ENCODE data around the gene OCA2.
A peak's percentile ranks its signal among the peaks of the same experiment; 100 is the strongest.

Gene OCA2

DNA sequence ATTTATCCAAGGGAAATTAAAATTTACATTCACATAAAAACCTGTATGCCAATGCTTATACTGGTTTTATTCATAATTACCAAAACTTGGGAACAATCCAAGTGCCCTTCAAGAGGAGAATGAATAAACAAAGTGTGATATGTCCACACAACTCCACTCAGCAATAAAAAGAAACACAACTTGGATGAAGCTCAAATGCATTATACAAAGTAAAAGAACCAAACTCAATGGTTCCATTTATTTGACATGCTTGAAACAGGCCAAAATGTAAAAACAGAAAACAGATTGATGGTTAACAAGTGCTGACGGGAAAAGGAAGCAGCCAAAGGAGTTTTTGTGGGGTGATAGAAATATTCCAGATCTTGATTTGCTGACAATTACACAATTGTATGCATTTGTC is 23.5 kb downstream of the OCA2 start:
- Histone ChIP-seq H3K4me3 (ENCODE audit: extremely low read depth, insufficient read depth, low read length, poor library complexity, severe bottlenecking) (no peak overlapping the region), H3K9me3 (ENCODE audit: control insufficient read depth, low read length) (no peaks in the 10 kb centered on the region), H3K36me3 (ENCODE audit: control insufficient read depth, insufficient read depth, low read length) (no peaks in the 10 kb centered on the region), H3K4me1 (ENCODE audit: control insufficient read depth, insufficient read depth, low read length, poor library complexity, severe bottlenecking) (no peaks in the 10 kb centered on the region), H3K27ac (ENCODE audit: low read depth, low read length, severe bottlenecking) (no peak overlapping the region)
- WGBS, 2 experiments (ENCODE audit: insufficient coverage in 2 of 2) = no CpG with 5 or more reads among the region's 1 CpG

DNA sequence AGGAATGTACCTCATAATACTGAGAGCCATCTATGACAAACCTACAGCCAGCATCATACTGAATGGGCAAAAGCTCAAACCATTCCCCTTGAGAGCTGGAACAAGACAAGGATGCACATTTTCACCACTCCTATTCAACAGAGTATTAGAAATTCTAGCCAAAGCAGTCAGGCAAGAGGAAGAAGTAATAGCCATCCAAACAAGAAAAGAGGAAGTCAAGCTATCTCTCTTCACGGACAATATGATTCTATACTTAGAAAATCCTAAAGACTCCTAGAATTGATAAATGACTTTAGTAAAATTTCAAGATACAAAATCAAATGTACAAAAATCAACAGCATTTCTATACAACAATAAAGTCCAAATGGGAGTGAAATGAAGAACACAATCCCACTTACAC is 30.2 kb downstream of the OCA2 start:
- no CpG with 5 or more reads among the region's 1 CpG for WGBS, 2 experiments (ENCODE audit: insufficient coverage in 2 of 2)
- Histone ChIP-seq H3K4me3 (ENCODE audit: extremely low read depth, insufficient read depth, low read length, poor library complexity, severe bottlenecking) (no peak overlapping the region), H3K36me3 (ENCODE audit: control insufficient read depth, insufficient read depth, low read length) (no peaks in the 10 kb centered on the region), H3K9me3 (ENCODE audit: control insufficient read depth, low read length) (no peaks in the 10 kb centered on the region), H3K4me1 (ENCODE audit: control insufficient read depth, insufficient read depth, low read length, poor library complexity, severe bottlenecking) (no peaks in the 10 kb centered on the region), H3K27ac (ENCODE audit: low read depth, low read length, severe bottlenecking) (no peak overlapping the region)

DNA sequence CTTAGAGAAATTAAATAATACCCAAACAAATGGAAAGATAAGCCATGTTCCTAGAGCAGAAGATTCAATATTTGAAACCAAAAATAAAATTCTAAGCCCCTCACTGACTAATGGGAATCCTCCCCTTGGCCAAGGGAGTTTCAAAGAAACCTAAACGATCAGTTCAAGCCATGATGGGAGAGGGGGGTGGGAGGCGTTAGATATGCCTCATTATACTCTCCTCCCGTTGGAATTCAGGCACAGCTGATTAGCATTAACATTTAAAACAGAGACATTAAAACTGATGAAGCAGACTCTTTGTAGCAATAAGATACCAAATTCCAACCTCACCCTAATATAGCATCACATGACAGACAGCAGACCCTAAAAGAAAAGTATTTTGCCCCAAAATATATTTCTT is 32.9 kb downstream of the OCA2 start:
- no peaks in the 10 kb centered on the region for H3K36me3 ChIP-seq (ENCODE audit: control insufficient read depth, insufficient read depth, low read length)
- 20% methylated on average over 1 of the region's 3 CpGs; no CpG with 5 or more reads in 1 of the 2 experiments for WGBS, 2 experiments (ENCODE audit: insufficient coverage in 2 of 2)
- H3K4me1 ChIP-seq (ENCODE audit: control insufficient read depth, insufficient read depth, low read length, poor library complexity, severe bottlenecking) = no peaks in the 10 kb centered on the region
- no peaks in the 10 kb centered on the region for H3K9me3 ChIP-seq (ENCODE audit: control insufficient read depth, low read length)
- no peak overlapping the region for H3K4me3 ChIP-seq (ENCODE audit: extremely low read depth, insufficient read depth, low read length, poor library complexity, severe bottlenecking)
- H3K27ac ChIP-seq (ENCODE audit: low read depth, low read length, severe bottlenecking) = no peak overlapping the region

DNA sequence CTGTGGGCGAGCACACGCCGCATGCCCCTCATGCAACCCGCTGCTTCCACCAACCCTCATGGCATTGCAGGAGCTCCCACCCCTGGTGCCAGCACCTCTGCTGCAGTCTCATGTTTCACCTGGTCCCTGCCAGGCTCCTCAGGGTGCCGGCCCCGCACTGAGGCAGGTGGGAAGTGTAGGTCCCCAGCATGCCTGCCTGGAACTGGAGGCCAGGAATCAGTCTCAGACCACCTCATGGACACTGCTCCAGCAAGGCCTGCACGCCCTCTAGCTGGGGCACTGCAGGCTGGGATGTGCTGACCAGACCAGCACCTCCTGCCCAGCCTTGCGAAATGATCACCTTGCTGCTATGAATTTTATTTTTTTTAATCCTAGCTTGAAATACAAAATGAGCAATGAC is 39.1 kb downstream of the OCA2 start:
- H3K36me3 ChIP-seq (ENCODE audit: control insufficient read depth, insufficient read depth, low read length) = no peaks in the 10 kb centered on the region
- WGBS, 2 experiments (ENCODE audit: insufficient coverage in 2 of 2) = 89 to 100% methylated on average over 1 to 7 of the region's 8 CpGs
- no peaks in the 10 kb centered on the region for H3K9me3 ChIP-seq (ENCODE audit: control insufficient read depth, low read length)
- H3K4me1 ChIP-seq (ENCODE audit: control insufficient read depth, insufficient read depth, low read length, poor library complexity, severe bottlenecking) = peaks cover 6% of the 10 kb centered on the region
- no peak overlapping the region for H3K4me3 ChIP-seq (ENCODE audit: extremely low read depth, insufficient read depth, low read length, poor library complexity, severe bottlenecking)
- H3K27ac ChIP-seq (ENCODE audit: low read depth, low read length, severe bottlenecking) = no peak overlapping the region

DNA sequence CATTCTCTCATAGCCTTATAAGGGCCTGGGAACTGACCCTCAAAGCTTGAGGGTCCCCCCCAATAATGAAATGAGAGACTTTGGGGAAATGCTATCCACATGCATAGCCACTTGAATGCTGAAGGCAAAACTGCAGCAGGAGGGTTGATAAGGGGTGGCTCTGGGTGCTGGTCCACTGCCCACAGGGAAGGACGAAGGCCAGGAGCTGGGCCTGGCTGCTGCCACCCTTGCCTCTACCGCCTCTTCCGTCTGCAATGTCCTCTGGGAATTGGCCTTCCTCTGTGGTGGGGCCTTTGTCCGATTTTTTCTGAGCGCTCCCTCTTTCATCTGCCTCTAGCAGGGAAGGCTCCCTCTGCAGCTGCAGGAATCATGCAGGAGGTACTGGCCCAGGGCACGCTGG is 41.0 kb downstream of the OCA2 start:
- 87 to 95% methylated on average over 5 to 6 of the region's 6 CpGs for WGBS, 2 experiments (ENCODE audit: insufficient coverage in 2 of 2)
- Histone ChIP-seq H3K4me3 (ENCODE audit: extremely low read depth, insufficient read depth, low read length, poor library complexity, severe bottlenecking) (no peak overlapping the region), H3K9me3 (ENCODE audit: control insufficient read depth, low read length) (no peaks in the 10 kb centered on the region), H3K27ac (ENCODE audit: low read depth, low read length, severe bottlenecking) (no peak overlapping the region), H3K4me1 (ENCODE audit: control insufficient read depth, insufficient read depth, low read length, poor library complexity, severe bottlenecking) (peaks cover 6% of the 10 kb centered on the region), H3K36me3 (ENCODE audit: control insufficient read depth, insufficient read depth, low read length) (no peaks in the 10 kb centered on the region)

DNA sequence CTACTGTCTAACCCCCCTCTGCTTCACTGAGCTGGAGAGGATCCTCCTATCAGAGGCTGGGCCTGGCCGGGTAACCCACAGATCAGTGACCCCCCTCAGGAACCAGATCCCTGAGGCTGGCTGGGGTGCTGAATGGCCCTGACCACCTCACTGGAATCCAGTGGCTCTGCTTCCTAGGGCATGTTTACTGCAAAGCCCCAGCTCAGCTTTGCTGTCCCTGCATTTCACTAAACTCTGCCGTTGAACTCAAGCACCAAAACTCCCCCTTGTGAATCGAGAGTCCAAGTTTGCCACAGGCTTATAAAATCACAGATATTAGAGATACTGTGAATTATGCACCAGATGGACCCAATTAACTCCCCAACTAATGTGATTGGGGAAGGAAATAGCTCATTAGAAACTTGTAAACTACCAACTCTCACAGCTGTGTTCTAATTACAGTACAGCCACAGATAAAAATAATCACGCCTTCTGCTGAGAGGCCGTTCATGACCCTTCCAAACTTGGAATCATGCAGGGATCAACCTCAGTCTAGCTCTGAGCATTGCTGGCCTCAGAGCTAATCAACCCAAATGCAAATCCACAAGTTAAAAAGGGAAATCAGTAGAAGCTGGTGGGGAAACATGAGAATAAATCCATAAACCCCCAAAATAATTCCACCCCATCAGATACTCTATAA is 47.0 kb downstream of the OCA2 start:
- Histone ChIP-seq H3K4me3 (ENCODE audit: extremely low read depth, insufficient read depth, low read length, poor library complexity, severe bottlenecking) (no peak overlapping the region), H3K27ac (ENCODE audit: low read depth, low read length, severe bottlenecking) (no peak overlapping the region), H3K9me3 (ENCODE audit: control insufficient read depth, low read length) (no peaks in the 10 kb centered on the region), H3K4me1 (ENCODE audit: control insufficient read depth, insufficient read depth, low read length, poor library complexity, severe bottlenecking) (peaks cover 6% of the 10 kb centered on the region), H3K36me3 (ENCODE audit: control insufficient read depth, insufficient read depth, low read length) (no peaks in the 10 kb centered on the region)
- WGBS, 2 experiments (ENCODE audit: insufficient coverage in 2 of 2) = 83 to 94% methylated on average over 1 to 4 of the region's 5 CpGs

DNA sequence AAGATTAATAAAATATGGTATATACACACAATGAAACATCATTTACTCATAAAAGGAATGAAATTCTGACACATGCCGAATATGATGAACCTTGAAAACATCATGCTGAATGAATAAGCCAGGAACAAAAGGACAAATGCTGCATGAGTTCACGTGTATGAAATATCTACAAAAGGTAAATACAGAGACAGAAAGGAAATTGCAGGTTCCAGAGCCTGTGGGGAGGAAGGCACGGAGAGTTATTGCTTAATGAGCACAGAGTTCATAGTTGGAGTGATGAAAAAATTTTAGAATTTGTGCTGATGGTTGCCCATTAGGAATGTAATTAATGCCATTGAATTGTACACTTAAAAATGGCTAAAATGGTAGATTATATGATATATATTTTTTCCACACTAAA is 49.5 kb downstream of the OCA2 start:
- no peak overlapping the region for H3K27ac ChIP-seq (ENCODE audit: low read depth, low read length, severe bottlenecking)
- WGBS, 2 experiments (ENCODE audit: insufficient coverage in 2 of 2) = 93 to 97% methylated on average over 3 of the region's 3 CpGs

DNA sequence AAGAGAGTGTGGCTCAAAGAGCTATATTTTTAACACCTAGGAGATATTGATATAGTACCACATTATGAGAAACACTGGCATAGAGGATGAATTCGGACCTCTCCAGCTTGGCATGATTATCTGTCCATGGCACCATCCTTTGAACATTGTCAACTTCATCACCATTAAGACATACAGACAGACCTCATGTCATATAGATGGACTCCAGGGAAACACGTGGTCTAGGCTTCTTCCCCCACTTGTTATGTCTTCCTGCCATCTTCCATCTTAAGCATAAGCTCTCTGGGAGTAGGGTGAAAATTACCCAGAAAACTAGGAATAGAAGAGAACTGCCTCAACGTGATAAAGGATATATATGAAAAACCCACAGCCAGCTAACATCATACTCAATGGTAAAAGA is 51.8 kb downstream of the OCA2 start:
- H3K27ac ChIP-seq (ENCODE audit: low read depth, low read length, severe bottlenecking) = no peak overlapping the region
- H3K36me3 ChIP-seq (ENCODE audit: control insufficient read depth, insufficient read depth, low read length) = no peaks in the 10 kb centered on the region
- 63 to 100% methylated on average over 1 to 2 of the region's 3 CpGs for WGBS, 2 experiments (ENCODE audit: insufficient coverage in 2 of 2)
- H3K4me3 ChIP-seq (ENCODE audit: extremely low read depth, insufficient read depth, low read length, poor library complexity, severe bottlenecking) = no peak overlapping the region
- H3K9me3 ChIP-seq (ENCODE audit: control insufficient read depth, low read length) = no peaks in the 10 kb centered on the region
- H3K4me1 ChIP-seq (ENCODE audit: control insufficient read depth, insufficient read depth, low read length, poor library complexity, severe bottlenecking) = no peaks in the 10 kb centered on the region

More for the DNA sequence above, 49.5 kb downstream of the OCA2 start:
- Histone ChIP-seq H3K4me3 (ENCODE audit: extremely low read depth, insufficient read depth, low read length, poor library complexity, severe bottlenecking) (no peak overlapping the region), H3K4me1 (ENCODE audit: control insufficient read depth, insufficient read depth, low read length, poor library complexity, severe bottlenecking) (no peaks in the 10 kb centered on the region), H3K36me3 (ENCODE audit: control insufficient read depth, insufficient read depth, low read length) (no peaks in the 10 kb centered on the region), H3K9me3 (ENCODE audit: control insufficient read depth, low read length) (no peaks in the 10 kb centered on the region)

DNA sequence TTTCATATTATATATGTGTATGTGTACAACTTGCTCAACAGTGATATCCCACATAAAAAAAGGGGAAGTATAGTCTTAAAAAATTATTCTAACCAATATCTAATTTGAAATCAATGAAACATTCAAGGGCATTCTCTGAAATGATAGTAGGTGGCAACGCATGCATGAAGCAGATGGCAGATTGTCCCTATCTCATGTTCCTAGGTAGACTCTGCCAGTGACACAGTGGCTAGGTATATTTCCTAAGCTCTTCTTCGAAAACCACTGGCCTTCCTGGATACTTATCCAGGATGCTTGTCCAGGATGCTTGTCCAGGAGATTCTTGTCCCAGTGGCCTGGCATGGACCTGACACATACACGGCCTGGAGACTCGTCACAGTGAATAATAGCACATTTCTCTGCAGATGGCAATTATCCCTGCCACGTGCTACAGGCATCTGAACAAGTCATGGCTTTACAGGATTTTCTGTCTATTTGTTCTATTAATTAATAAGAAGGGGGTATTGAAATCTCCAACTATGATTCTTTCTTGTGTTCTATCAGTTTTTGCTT is 54.9 kb downstream of the OCA2 start:
- Histone ChIP-seq H3K9me3 (ENCODE audit: control insufficient read depth, low read length) (no peaks in the 10 kb centered on the region), H3K27ac (ENCODE audit: low read depth, low read length, severe bottlenecking) (no peak overlapping the region), H3K36me3 (ENCODE audit: control insufficient read depth, insufficient read depth, low read length) (no peaks in the 10 kb centered on the region), H3K4me1 (ENCODE audit: control insufficient read depth, insufficient read depth, low read length, poor library complexity, severe bottlenecking) (no peaks in the 10 kb centered on the region), H3K4me3 (ENCODE audit: extremely low read depth, insufficient read depth, low read length, poor library complexity, severe bottlenecking) (no peak overlapping the region)
- WGBS, 2 experiments (ENCODE audit: insufficient coverage in 2 of 2) = 91 to 93% methylated on average over 4 of the region's 5 CpGs

DNA sequence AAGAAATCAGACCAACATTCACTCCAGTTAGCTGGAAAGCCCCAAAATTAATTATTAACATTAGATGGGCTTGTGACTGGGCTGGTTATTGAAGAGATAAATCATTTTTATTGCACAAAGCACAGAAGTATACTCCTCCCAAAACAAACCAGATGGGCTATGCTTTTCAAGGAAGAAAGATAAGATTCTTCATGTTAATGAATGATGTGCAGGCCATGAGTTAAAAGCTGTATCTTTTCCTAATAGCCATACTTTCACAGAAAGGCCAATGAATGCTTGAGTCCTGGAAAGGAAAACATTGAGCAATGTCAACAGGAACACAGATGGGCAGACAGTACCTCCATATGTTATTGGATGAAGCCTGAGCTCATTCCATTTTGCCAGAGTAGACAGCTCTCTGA is 55.4 kb downstream of the OCA2 start:
- no peaks in the 10 kb centered on the region for H3K9me3 ChIP-seq (ENCODE audit: control insufficient read depth, low read length)
- peak overlapping the region; percentile 16 for H3K27ac ChIP-seq (ENCODE audit: low read depth, low read length, severe bottlenecking)
- no peaks in the 10 kb centered on the region for H3K4me1 ChIP-seq (ENCODE audit: control insufficient read depth, insufficient read depth, low read length, poor library complexity, severe bottlenecking)
- no peak overlapping the region for H3K4me3 ChIP-seq (ENCODE audit: extremely low read depth, insufficient read depth, low read length, poor library complexity, severe bottlenecking)
- no peaks in the 10 kb centered on the region for H3K36me3 ChIP-seq (ENCODE audit: control insufficient read depth, insufficient read depth, low read length)

DNA sequence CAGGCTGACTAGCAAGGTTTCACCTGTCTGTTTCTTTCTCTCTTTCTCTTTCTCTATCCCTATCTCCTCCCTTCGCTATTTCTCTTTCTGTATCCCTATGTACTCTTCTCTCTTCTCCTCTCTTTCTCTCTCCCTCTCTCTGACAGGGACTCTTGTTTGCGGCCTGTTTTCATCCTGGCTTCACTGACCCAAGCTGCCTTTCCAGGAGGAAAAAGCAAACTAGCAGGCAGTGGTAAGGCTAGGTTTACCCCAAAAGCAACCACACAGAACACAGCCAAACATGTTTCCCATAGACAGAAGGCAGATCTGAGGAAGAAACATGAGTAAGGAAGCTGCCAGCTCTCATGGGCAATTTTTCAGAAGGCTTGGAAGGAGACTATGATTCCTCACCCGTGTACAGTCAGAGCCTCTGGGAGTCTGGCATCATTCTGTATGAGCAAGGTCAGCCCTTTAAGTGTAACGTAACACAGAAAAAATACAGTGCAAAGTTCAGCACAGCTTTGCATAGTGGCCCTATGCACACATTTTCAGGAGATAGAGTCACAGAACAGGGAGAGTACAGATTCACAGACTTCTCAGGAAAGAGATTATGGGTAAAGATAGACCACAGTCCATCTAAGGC is 61.0 kb downstream of the OCA2 start:
- 85 to 90% methylated on average over 3 to 4 of the region's 4 CpGs for WGBS, 2 experiments (ENCODE audit: insufficient coverage in 2 of 2)

More for the DNA sequence above, 61.0 kb downstream of the OCA2 start:
- no peak overlapping the region for H3K4me3 ChIP-seq (ENCODE audit: extremely low read depth, insufficient read depth, low read length, poor library complexity, severe bottlenecking)
- no peaks in the 10 kb centered on the region for H3K4me1 ChIP-seq (ENCODE audit: control insufficient read depth, insufficient read depth, low read length, poor library complexity, severe bottlenecking)
- no peaks in the 10 kb centered on the region for H3K36me3 ChIP-seq (ENCODE audit: control insufficient read depth, insufficient read depth, low read length)
- H3K27ac ChIP-seq (ENCODE audit: low read depth, low read length, severe bottlenecking) = no peak overlapping the region
- no peaks in the 10 kb centered on the region for H3K9me3 ChIP-seq (ENCODE audit: control insufficient read depth, low read length)

Data from mesodermal cell (in vitro differentiated cells).